ENCODE results near the gene NACA2. TPM values are rescaled to one million over a fixed set of nuclear protein-coding genes. Genes with fewer than 3 reads are reported as not detected.

NACA2 gene
- total RNA-seq, 2 donors from 2014 or later = 0.32 TPM; not detected in 1

- intact Hi-C loops (cut with DNase I) = no loop called here
- TF ChIP-seq, protein P1, sequence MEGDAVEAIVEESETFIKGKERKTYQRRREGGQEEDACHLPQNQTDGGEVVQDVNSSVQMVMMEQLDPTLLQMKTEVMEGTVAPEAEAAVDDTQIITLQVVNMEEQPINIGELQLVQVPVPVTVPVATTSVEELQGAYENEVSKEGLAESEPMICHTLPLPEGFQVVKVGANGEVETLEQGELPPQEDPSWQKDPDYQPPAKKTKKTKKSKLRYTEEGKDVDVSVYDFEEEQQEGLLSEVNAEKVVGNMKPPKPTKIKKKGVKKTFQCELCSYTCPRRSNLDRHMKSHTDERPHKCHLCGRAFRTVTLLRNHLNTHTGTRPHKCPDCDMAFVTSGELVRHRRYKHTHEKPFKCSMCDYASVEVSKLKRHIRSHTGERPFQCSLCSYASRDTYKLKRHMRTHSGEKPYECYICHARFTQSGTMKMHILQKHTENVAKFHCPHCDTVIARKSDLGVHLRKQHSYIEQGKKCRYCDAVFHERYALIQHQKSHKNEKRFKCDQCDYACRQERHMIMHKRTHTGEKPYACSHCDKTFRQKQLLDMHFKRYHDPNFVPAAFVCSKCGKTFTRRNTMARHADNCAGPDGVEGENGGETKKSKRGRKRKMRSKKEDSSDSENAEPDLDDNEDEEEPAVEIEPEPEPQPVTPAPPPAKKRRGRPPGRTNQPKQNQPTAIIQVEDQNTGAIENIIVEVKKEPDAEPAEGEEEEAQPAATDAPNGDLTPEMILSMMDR (IDR thresholded peaks at IDR 0.05) = no peak
- H3K9ac ChIP-seq (ENCODE audit: low read depth in 2 of 2, low read length in 2 of 2) = no peak overlapping the region
These were observed 34.5 kb upstream of the NACA2 start for GRCh38 chr17:61625564-61625963.

DNA sequence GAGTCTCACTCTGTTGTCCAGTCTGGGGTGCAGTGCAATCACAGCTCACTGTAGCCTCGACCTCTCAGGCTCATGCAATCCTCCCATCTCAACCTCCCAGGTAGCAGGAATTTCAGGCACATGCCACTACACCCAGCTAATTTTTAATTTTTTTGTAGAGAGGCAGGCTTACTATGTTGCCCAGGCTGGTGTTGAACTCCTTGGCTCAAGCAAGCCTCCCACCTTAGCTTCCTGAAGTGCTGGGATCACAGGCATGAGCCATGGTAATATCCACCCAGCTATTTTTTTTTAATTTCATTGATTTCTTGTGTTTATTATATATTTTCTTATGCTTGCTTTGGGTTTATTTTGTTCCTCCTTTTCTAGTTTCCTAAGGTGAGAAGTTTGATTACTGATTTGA lies 33.9 kb upstream of the NACA2 start:
- no peak for DNase-seq
- TF ChIP-seq, protein P1 (IDR thresholded peaks at IDR 0.05) = no peak
- H3K27ac ChIP-seq = no peak overlapping the region
- no peaks in the 10 kb centered on the region for H3K36me3 ChIP-seq
- H3K9ac ChIP-seq (ENCODE audit: low read depth in 2 of 2, low read length in 2 of 2) = no peak overlapping the region
- no peaks in the 10 kb centered on the region for H3K27me3 ChIP-seq
- no peak overlapping the region for H3K4me3 ChIP-seq
- intact Hi-C loops (cut with DNase I) = no loop called here
- no peaks in the 10 kb centered on the region for H3K4me1 ChIP-seq
- no peaks in the 10 kb centered on the region for H3K9me3 ChIP-seq

More at GRCh38 chr17:61625564-61625963, 34.5 kb upstream of the NACA2 start:
- H3K27me3 ChIP-seq = no peaks in the 10 kb centered on the region
- H3K9me3 ChIP-seq = no peaks in the 10 kb centered on the region
- no peak for DNase-seq
- no peak overlapping the region for H3K27ac ChIP-seq
- H3K36me3 ChIP-seq = no peaks in the 10 kb centered on the region
- no peaks in the 10 kb centered on the region for H3K4me1 ChIP-seq
- no peak overlapping the region for H3K4me3 ChIP-seq

GRCh38 chr17:61621317-61621716 lies 30.3 kb upstream of the NACA2 start:
- H3K9ac ChIP-seq (ENCODE audit: low read depth in 2 of 2, low read length in 2 of 2) = no peak overlapping the region
- H3K27ac ChIP-seq = no peak overlapping the region
- no peaks in the 10 kb centered on the region for H3K4me1 ChIP-seq
- intact Hi-C loops (cut with DNase I) = no loop called here
- no peak overlapping the region for H3K4me3 ChIP-seq
- H3K27me3 ChIP-seq = no peaks in the 10 kb centered on the region
- no peaks in the 10 kb centered on the region for H3K36me3 ChIP-seq
- DNase-seq = no peak
- TF ChIP-seq, protein P1 (IDR thresholded peaks at IDR 0.05) = no peak
- peaks cover 6% of the 10 kb centered on the region for H3K9me3 ChIP-seq

- no peaks in the 10 kb centered on the region for H3K36me3 ChIP-seq
- no peak overlapping the region for H3K4me3 ChIP-seq
- TF ChIP-seq, protein P1 (IDR thresholded peaks at IDR 0.05) = no peak
- peaks cover 6% of the 10 kb centered on the region for H3K9me3 ChIP-seq
- H3K27me3 ChIP-seq = no peaks in the 10 kb centered on the region
- H3K4me1 ChIP-seq = no peaks in the 10 kb centered on the region
- DNase-seq = no peak
- no peak overlapping the region for H3K9ac ChIP-seq (ENCODE audit: low read depth in 2 of 2, low read length in 2 of 2)
- intact Hi-C loops (cut with DNase I) = no loop called here
- no peak overlapping the region for H3K27ac ChIP-seq
These were observed 28.9 kb upstream of the NACA2 start for GRCh38 chr17:61619953-61620352.

DNA sequence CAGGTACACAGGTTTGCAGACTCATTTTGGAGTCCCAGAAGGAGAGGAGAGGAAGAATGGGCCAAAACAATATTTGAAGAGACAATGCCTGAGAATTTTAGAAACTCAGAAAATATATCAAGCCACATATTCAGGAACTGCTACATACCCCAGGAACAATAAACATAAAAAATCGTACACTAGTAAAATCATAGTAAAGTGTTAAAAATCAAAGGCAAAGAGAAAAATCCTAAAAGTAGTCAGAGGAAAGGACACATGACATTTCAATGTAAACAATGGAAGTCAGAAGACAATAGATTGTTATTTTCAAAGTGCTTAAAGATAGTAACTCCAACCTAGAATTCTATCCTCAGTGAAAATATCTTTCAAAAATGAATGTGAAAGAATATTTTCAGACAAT lies 28.5 kb upstream of the NACA2 start:
- Histone ChIP-seq H3K36me3 (no peaks in the 10 kb centered on the region), H3K9ac (ENCODE audit: low read depth in 2 of 2, low read length in 2 of 2) (no peak overlapping the region), H3K27ac (no peak overlapping the region), H3K4me1 (no peaks in the 10 kb centered on the region), H3K4me3 (no peak overlapping the region), H3K9me3 (peaks cover 6% of the 10 kb centered on the region), H3K27me3 (no peaks in the 10 kb centered on the region)
- intact Hi-C loops (cut with DNase I) = no loop called here
- TF ChIP-seq, protein P1 (IDR thresholded peaks at IDR 0.05) = no peak
- DNase-seq = no peak

- H3K4me1 ChIP-seq = no peaks in the 10 kb centered on the region
- TF ChIP-seq, protein P1 (IDR thresholded peaks at IDR 0.05) = no peak
- H3K9ac ChIP-seq (ENCODE audit: low read depth in 2 of 2, low read length in 2 of 2) = no peak overlapping the region
- intact Hi-C loops (cut with DNase I) = no loop called here
- H3K36me3 ChIP-seq = no peaks in the 10 kb centered on the region
- H3K4me3 ChIP-seq = no peak overlapping the region
- peaks cover 6% of the 10 kb centered on the region for H3K9me3 ChIP-seq
- no peak overlapping the region for H3K27ac ChIP-seq
- no peak for DNase-seq
- H3K27me3 ChIP-seq = no peaks in the 10 kb centered on the region
These were observed 27.9 kb upstream of the NACA2 start for GRCh38 chr17:61618950-61619349.

Measured in colonic mucosa (tissue), 4 donors.